ENCODE data around the gene TAF1B.

Gene TAF1B

DNA sequence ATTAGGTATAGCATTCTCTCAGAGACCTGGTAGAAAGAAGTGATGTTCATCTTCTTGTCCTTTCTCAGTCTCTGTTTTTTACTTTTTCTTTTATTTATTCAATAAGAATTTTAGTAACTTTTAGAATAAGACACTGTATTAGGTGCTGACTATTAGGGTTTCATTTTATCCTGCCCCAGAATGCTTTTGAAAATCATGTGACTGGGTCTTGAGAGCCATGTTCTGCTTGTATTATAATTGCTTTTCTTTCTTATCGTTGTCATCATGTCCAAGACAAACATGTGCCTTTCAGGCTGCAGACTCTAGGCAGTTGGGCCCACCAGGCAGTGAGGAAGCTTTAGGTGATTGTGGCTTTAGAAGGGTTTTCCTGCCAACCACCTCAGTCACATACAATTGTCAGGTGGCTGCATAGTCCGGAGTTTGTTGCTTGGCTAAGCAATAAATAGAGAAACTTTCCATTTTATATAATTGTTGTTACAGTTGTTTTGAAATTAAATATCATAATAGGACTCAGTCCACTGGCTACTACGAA, 123.3 kb downstream of the TAF1B start:
- DNase-seq (ENCODE audit: low read depth in 2 of 2): no peak

DNA sequence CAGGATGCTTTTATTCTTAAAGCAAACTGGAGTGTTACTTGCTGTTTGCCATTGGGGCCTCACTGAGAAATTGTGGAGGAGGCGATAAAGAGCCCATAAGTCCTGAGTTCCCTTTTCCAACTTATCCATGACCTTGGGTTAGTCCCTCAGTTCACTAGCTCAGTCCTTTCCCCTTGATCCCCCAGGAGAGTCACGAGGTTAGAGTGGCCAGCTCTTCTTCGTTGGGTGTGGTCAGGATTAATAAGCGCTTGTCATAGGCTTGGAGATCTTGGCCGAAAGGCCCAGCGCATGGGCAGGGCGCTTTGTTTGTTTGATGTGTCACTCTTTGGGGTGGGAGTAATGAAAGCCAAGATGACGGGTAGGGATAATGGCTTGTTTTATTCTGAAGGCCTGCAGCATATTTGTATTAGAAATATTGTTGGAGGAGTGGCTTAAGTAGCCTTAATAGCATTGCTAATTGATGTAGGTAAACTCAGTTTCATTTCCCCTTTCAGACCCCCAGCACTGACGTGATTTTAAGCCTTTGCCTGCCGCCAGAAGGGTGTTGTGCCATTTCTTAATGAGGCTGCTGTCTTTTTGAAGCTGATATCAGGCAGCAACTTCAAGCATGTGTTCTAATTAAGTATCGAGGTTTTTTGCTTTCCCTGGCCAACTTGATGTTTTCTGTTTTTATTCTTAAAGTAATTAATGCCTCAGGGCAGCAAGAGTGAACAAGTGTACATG, 123.9 kb downstream of the TAF1B start:
- DNase-seq (ENCODE audit: low read depth in 2 of 2): no peak

DNA sequence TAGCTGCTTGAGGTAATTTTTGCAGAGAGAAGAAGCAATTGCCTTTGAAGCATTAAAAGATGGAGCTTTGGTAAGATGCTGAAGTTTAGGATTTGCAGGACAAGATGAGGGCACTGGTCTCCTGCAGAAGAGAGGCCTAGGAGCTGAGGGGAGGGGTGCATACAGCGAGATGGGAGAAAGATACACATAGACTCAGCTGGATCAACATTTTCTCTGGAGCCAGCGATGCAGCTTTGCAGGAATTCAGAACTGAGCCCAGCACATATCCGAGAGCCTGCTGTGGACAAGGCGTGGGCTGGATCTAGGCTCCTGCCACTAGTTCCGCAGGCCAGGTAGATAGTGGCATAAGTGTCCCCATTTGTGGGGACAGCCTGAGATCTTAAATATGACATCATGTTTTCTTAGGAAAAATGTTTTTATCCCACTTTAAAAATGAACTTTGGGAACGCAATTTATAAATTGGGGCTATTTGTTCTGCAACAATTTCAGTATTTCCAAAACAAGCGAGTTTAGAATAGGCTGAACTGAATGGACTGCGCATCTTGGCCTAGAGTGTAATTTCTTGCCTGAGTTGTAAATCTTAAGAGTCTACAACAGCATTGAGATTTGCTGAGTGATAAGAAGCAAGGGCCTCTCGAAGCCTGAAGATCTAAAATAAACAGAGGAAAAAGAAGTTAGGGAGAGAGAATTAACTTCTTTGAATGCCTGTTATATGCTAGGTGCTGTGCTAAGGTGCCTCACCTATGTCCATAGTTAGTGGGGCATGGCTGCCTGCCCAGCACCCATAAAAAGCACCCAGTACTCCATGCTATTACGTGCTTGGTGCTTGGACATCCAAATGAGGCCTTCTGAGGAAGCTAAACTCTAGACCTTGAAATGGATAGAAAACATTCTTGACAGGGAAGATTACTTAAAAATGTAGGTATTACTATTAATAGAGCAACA, 125.6 kb downstream of the TAF1B start:
- no peak for DNase-seq (ENCODE audit: low read depth in 2 of 2)

DNA sequence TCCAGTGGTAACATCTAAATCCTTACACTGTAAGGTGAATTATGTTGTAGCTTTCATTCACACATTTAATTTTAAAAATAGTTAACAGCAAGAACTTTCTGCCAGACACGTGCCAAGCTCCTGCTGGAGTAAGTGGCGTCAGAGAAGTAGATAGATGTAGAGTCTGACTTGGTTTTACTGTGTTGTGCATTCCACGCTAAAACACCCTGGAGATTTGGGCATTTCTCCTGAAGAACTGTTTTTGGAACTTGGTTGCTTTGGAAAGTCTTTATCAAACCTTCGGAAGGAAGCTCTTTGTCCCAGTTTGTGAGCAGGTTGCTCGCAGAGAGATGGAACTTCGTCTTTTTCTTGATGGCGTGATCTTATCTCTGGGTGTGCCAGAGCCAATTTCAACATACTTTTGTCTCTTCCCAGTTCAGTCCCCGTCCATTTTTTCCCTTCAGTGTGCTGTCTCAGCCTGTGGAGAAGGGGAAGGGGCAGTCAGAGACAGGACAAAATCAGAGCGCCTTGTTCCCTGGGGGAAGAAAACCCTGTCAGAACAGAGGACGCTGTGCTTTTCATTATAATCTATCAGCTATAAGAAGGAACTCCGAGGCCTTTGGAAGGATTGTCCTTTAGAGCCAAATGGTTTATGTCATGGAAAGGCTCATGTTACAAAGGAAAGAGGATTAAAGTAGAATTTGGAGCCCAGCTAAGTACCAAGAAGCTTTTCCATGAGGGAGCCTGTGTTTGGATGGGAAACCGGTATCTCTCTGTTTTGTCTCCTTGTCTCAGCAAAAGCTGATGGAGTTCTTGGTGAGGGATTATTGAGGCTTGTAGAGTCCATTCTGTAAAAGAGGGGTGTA, 127.1 kb downstream of the TAF1B start:
- no peak for DNase-seq (ENCODE audit: low read depth in 2 of 2)

DNA sequence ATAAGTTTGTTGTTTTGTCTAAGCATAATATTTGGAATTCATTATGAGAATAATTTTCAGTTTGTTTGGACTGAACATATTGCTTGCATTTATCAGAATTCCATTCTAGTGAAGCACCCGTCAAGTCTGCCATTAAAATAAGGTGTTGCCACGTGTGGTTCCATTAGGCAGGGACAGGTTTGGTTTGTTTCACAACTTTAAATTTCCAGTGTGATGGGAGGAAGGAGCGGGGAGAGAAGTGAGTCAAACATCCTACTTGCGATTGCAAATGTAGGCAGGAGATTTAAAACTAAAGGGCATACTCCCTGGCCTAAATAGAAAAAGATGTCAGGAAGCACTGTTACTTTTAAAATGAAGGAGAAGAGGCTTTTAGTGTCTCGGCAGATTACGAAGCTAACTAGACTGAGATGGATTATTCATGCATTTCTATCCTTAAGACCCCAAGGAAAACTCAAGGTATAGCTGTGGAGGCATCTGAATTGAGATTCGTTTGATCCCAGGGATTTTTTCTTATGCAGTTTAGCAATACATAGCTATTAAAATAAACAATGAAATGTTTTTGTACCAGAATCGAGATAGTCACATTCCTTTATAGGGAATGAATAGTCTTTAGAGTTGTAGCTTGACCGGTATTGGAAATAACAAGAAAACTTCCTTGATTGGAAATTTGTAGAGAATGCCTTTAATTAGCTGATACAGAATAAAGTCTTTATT, 128.0 kb downstream of the TAF1B start:
- DNase-seq (ENCODE audit: low read depth in 2 of 2): no peak

DNA sequence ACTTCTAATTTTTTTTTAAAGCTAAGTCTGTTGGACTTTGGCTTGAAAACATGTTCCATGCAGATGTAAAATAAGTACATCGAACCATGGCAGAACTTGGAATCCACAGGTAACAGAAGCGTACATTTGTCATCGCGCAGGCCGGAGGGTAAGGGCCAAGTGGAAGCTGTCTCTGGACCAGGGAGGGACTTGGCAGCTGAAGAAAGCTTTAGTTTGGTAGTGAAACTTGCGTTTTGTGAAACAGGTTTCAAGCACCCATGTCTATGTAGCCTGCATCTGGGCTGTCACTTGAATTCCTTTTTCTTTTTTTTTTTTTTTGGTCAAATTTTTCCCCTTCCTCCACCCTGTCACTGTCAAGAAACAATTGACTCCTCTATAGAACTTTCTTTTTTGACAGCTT, 128.6 kb downstream of the TAF1B start:
- no peak for DNase-seq (ENCODE audit: low read depth in 2 of 2)

DNA sequence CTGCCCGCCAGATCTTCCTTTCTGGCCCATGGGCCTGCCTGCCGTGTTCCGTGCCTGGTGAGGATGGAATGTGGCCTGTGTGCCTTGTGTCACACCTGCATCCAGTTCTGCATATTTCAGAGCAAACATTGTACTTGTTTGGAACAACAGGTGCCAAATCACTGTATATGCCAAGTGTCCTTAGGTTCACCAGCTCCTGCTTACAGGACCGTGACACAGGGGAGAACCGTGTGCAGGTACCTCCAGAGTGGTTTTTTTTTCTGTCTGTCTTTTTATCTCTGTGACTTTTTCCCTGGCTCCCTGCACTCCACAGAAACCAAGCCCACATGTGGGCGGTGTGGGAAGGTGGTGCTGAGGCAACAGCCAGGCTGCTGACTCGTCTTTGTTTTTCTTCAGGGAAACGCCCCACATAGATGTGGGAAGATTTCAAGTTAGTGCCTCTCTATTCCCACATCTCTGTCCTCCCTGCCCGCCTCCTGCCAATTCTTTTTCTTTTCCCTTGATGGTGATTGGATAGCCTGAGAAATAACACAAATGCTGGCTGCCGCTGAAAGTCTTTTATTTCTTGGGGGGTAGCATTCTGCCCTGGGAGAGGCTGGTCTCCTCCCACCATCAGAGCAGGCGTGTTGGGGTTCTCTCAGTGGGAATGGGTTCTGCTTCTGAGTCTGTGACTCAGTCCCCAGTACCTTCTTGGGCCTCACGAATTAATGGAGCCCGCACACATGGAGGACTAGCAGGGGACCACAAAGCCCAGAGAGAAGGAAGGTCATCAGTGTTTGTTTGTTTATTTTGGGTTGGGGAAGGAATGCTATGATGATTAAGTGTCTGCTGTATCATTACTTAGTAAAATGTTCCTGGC, 129.6 kb downstream of the TAF1B start:
- DNase-seq (ENCODE audit: low read depth in 2 of 2): no peak

DNA sequence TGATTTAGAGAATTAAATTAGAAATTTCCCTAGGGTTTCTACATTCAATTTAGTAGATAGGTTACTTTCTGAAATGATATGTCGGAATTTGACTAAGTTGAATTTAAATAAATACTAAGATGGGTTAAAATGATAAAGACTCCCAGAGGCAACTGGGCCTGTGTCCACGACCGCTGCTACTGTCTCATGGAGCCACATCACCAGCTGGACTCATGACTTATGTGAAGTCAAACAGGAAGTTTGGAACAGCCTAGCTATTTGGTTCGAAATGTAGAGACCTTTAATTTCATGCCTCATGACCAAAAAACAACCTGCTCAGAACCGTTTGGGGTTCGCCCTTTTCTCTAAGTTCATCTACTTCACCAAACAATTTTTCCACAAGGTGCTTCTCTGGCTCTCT, 130.4 kb downstream of the TAF1B start:
- no peak for DNase-seq (ENCODE audit: low read depth in 2 of 2)

DNA sequence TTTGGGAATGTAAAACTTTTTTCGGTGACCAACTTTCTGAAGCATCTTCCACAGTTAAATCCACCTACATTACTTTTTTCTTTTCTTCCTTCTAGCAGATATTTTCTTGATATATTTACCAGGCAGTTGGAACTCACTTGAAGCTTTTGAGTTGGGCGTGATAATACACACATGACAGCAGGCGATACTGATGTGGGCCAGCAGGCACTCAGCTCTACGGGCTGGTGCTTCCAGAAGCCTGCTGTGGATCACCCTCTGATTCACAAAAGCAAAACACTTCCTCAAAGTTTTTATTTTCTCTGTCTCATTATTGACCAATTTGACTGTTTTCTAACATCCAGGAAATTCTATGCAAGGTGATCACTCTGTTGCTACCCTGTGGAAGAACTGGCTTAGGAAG, 131.1 kb downstream of the TAF1B start:
- DNase-seq (ENCODE audit: low read depth in 2 of 2): no peak

DNA sequence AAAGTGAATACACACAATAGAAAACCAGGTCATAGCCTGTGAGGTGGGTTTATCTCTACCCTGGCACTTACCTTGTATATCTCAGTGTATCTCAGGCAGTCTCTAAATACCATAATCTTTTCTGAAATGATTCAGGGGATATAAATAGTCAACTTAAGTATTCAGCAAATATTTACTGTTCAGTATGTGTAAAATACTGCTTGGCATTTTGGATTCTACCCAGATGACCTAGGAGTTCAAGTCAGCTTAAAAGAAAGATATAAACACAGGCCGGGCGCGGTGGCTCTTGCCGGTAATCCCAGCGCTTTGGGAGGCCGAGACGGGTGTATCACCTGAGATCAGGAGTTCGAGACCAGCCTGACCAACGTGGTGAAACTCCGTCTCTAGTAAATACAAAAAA, 132.1 kb downstream of the TAF1B start:
- DNase-seq (ENCODE audit: low read depth in 2 of 2): no peak

DNA sequence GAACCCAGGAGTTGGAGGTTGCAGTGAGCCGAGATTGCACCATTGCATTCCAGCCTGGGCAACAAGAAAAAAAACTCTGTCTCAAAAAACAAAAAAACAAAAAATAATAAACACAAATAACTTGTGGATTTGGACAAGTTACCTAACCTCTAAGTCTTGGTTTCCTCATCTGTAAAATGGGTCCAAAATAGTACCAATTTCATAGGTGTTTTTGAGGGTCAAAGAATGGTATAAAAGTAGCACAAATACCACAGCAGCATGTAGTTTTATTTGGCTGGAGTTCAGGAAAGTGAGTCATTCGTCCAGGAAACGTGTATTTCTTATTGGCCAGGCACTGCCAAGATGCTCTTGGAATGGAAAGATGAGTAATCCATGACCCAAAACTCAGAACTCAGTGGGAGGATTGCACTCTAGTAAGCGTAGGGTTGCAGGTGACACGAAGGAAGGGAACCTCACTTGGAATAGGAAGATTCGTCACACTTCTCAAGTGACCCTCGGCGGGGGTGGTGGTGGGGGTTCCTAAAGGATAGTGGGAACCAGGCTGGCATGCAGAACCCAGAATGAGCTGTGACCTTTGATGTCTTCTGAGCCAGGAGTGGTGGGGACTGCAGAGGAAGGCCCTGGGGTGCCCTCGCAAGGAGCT, 132.7 kb downstream of the TAF1B start:
- no peak for DNase-seq (ENCODE audit: low read depth in 2 of 2)

DNA sequence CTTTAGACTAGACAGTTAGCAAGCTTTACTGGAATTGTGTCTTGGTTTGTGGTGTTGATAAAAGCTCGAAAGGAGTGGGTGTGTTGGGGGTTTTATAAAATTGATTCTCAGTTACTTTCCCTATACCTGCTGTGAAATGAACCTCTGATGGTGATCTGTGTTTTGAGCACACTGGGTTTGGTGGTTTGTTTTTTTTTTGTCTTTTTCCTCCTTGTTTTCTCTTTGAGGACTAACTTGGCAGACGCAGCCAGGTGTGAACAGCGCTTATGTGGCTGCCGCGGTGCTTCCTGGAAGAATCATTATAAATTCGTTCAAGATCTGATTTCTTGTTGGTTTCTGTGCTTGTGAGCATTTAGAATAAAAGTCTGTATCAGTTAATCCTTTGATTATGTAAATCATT, 136.7 kb downstream of the TAF1B start:
- DNase-seq (ENCODE audit: low read depth in 2 of 2): no peak

DNA sequence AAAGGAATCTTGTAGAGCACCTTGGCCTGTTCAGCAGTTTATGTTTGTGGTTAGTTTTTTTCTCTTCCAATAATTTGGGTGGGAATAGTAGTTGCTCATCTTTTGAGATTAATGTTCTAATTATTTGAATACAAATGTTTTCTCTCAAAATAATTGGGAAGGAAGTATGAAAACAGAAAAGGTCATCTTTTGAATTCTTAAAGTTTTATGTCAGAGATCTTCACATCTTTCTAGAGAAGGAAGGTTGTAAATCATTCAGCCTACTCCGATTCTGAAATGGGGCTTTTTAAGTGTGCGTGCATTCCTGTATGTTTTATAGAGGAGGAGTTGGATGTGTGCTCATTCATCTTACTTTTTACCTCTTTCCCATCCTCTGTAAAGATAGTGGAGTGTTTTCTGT, 137.2 kb downstream of the TAF1B start:
- DNase-seq (ENCODE audit: low read depth in 2 of 2): no peak

DNA sequence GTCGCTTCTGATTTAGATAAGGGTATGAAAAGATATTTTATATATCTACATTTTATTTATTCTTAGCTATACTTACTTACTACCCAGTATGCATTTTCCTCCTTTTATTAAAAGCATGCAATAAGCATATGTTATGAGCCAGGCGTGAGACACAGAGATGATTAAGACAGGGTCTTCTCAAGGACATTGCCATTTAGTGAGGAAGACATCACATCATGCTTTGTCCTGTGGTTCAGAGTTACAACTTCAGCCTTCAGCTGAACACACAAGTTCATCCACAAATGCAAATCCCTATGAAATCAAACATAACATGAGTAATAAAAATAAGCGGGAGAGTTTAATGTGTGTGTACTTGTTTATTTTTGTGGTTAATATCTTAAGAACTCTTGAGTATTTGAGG, 138.4 kb downstream of the TAF1B start:
- DNase-seq (ENCODE audit: low read depth in 2 of 2): no peak

DNA sequence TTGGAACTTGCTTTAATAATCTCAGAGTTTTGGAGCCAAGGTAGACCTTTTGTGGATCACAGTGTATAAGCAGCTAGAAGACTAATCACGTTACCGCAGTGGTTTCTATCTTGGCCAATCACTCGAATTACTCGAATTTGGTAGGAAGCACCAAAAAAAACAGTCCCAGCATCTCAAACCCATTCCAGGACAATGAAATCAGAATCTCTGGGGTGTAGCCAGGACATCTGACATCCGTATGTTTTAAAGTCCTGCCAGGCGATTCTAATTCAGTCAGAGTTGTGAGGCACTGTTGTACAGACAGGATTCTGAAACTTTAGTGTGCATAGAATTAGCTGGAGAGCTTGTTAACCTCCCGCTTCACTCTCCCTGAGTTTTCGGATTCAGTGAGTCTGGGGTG, 139.0 kb downstream of the TAF1B start:
- no peak for DNase-seq (ENCODE audit: low read depth in 2 of 2)

DNA sequence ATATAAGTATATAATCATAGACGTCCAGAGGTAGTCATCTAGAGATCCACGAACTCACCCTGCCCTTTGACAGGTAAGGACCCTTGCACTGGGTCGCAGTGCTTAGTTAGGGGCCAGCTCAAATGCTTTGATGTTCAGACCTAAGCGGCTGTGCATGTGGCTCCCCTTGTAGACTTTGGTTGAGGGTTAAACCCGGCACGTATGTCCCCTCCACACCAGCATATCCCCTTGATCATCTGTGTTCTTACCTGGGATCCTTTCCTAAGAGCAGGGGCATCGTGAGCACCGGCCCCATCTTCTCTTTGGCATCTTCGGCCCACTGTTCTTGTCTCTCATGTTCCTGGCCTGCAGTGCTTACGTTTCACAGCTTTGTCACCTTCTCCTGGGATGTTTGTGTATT, 139.6 kb downstream of the TAF1B start:
- DNase-seq (ENCODE audit: low read depth in 2 of 2): no peak

DNA sequence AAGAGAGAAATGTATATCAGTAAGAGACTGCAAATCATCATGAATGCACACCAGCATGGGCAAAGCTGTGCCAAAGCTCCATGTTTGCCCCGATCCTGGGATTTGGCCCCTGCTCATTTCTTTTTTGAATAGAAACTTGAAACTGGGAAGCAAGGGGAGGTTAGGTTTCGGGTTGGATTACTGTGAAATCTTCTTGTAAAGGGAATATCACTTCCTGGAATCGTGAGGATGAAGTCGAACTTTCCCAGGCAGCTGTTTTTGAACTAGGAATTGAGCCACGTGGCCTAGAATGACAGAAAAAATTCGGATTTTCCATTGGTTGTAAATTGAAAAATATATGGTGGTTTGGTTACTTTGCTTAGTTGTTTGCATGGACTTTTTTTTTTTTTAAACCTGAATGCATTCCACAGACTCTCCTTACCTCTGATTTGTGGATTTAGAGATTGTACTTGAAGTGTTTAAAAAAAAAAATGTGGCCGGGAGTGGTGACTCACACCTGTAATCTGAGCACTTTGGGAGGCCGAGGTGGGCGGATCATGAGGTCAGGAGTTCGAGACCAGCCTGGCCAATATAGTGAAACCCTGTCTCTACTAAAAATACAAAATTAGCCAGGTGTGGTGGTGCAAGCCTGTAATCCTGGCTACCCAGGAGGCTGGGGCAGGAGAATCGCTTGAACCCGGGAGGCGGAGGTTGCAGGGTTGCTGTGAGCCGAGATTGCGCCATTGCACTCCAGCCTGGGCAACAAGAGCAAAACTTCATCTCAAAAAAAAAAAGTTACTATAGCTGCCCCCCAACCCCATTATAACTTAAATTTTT, 140.3 kb downstream of the TAF1B start:
- DNase-seq (ENCODE audit: low read depth in 2 of 2): no peak

Measured in stimulated activated CD4-positive, alpha-beta T cell treated with anti-CD3 and anti-CD28 coated beads, Interleukin-1b, Interleukin-23, amount 100 ng/mL, for 1 hour (primary cell).